ENCODE measurements around the gene LDLRAD4.

The LDLRAD4 gene

GRCh38 chr18:13300796-13301195 lies 82.2 kb downstream of the LDLRAD4 start:
- in situ Hi-C loops (cut with MboI; ENCODE audit: low sequenced_read_pairs), result no loop called here

DNA sequence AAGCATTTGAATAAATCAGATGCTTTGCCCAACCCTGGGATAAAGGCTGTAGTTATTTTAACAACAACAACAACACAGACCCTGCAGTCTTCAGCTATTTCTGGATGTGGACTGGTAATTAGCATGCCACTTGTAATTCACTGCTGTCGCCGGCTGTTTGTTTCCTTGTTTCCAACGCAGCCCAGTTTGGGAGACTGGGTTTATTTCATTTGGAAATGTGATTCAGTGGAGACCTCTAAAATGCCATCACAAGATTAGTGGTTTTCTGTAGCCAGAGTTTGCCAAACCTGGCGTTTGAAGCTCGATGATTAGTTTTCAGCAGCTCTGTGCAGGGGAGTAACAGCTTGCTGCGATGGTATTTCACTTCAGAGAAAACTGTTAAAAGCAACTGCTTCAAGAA lies 83.5 kb downstream of the LDLRAD4 start:
- in situ Hi-C loops (cut with MboI; ENCODE audit: low sequenced_read_pairs), result no loop called here

DNA sequence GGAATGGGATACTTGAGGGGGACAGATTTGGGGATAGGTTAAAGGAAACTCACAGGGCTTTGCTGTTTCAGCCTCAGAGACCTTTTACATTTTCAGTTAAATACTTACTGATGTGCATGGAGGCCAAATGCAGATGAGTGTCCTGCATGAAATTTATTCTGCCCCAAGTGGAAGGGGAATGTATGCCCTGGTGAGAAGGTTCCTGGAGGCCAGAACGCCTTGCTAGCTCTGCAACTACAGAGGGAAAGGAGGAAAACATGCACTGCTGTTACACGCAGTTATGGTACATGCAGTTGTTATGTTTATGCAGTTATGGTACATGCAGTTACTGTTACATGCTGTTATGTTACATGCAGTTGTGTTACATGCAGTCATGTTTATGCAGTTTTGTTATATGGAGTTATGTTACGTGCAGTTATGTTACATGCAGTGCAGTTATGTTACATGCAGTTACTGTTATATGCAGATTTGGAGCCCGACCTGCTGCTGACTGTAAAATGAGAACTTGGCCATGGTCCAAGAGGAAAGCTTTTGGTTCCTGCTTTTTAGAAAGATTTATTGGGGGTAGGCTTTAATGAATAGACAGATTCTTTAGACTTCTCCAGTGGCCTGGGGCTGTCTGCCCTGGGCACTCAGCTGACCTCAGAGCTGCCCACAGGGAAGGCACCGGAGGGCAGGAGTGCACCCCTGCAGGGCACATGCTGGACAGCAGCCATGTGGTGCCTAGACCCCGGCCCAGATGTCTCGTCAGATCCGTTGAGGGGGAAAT lies 84.1 kb downstream of the LDLRAD4 start:
- in situ Hi-C loops (cut with MboI; ENCODE audit: low sequenced_read_pairs), result no loop called here

DNA sequence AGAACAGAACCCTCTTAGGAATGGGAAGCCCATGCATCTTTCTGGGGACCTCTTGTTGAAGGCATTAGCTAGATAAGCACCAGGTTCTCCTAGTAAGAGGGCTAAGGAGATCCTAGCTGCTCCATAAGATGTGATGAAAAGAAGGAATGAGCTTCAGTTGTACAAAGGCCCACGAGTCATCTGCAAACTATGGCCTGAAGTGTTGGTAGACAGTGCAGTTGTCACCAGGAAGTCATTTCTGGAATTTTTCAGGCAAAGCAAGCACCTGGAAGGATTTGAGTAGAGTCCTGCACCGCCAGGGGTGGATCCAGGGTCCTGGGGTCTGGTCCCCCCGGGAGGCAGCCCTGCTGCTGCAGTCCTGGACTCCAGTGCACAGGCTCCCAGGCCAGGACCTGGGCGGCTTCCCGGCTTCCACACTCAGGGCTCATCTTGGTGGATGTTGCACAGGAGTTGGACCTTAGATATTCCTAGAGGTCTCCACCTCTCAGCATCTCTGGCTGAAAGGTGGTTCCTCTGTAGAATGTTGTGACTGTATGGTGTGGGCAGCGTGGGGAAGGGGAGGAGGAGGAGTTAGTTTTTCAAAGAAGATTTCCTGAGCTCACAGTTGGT lies 85.3 kb downstream of the LDLRAD4 start:
- in situ Hi-C loops (cut with MboI; ENCODE audit: low sequenced_read_pairs), result no loop called here

DNA sequence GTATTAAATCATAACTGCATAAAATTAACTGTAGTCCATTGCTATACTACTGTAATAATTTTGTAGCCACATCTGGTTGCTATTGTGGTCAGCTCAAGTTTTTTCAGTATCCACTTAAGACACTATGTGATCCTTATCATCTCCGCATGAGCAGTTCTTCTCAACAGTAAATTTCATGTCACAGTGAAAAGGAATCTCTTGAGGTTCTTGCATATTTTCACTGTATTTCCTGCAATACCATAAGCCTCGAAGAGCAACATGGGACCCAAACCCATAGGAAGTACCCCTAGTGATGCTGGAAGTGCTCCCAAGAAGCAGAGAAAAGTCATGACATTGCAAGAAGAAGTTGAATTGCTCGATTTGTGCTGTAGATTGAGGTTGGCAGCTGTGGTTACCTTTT lies 86.7 kb downstream of the LDLRAD4 start:
- in situ Hi-C loops (cut with MboI; ENCODE audit: low sequenced_read_pairs), result no loop called here

DNA sequence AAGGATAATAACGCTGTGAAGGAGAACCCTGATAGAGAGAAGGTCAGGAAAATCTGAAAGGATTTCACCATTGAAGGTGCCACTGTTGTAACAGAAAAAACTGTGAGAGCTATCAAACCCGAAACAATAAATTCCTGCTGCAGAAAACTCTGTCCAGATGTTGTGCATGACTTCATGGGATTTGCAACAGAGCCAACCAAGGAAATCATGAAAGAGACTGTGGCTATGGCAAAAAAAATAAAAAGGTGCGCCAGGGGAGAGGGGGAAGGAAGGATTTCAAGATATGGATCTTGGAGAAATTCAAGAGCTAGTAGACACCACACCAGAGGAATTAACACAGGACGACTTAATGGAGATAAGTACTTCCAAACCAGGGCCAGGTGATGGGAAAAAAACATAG lies 88.0 kb downstream of the LDLRAD4 start:
- in situ Hi-C loops (cut with MboI; ENCODE audit: low sequenced_read_pairs), result no loop called here

GRCh38 chr18:13308369-13308768 lies 89.8 kb downstream of the LDLRAD4 start:
- in situ Hi-C loops (cut with MboI; ENCODE audit: low sequenced_read_pairs), result no loop called here

- in situ Hi-C loops (cut with MboI; ENCODE audit: low sequenced_read_pairs), result no loop called here
Observed at GRCh38 chr18:13309031-13309747, 90.6 kb downstream of the LDLRAD4 start.

DNA sequence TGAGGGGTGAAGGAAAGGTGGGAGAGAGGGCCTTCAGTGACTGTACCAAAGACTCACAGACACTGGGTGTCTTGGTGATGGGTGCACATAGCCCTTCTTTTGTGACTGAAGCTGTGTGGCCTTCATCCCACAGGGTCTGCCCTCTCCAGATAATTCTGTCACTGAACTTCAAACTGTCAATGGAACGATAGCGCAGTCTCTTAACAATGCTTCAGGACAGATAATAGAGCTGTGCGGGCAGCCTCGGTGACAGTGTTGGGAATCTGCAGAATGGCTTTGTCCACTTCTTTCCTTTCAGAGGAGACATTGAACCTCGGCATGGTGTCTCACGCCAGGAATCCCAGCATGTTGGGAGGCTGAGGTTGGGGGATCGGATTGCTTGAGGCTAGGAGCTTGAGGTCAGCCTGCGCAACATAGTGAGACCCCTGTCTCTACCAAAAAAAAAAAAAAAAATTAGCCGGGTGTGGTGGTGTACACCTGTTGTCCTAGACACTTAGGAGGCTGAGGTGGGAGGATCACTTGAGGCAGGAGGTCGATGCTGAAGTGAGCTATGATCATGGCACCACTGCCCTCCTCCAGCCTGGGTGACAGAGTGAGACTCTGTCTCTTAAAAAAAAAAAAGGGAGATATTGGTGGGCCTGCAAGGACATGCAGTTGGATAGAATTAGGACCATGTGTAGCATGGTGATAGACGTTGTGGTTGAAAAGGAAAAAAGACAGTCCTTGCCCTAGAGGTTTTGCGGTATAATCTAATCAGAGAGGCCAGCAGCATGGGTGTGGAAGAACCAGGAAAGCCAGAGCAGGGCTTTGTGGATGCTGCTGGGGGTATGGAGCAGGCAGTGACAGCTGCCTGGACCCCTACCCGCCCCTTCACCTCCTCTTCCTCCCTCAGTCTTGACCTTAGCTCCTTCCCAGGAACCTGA lies 91.4 kb downstream of the LDLRAD4 start:
- in situ Hi-C loops (cut with MboI; ENCODE audit: low sequenced_read_pairs), result no loop called here

- in situ Hi-C loops (cut with MboI; ENCODE audit: low sequenced_read_pairs), result no loop called here
Observed at GRCh38 chr18:13311193-13311592, 92.6 kb downstream of the LDLRAD4 start.

- in situ Hi-C loops (cut with MboI; ENCODE audit: low sequenced_read_pairs), result no loop called here
Observed at GRCh38 chr18:13312515-13312914, 94.0 kb downstream of the LDLRAD4 start.

DNA sequence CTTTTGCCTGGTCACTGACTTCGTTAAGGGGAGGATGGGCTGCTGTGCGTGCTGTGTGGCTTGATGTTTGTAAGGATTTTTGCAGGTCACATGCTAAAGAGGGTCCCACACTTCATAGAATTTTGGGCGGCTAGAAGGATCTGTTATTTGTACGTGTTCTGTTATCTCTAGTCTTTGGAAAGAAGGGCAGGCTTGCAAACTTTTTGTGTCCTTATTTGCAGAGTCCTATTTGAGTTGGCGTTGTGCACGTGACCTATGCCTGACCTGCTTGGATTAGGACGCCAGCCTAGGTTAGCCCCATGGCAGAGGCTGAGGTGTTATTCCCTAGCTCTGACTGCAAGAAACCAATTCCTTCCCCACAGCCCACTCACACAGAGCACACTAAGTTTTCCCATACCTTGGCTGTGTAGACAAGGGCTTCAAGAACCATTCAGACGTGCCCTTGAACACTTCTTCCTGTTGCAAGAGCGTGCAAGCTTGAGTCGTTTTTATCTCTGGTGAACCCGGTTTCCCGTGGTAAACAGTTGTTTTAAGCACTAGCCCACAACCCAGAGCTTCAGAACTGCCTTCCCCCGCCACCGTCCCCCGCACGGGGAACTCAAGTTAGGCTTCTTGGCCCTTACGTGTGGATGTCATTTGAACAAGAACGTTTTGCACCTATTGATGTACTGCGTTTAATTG lies 94.6 kb downstream of the LDLRAD4 start:
- in situ Hi-C loops (cut with MboI; ENCODE audit: low sequenced_read_pairs), result no loop called here

- in situ Hi-C loops (cut with MboI; ENCODE audit: low sequenced_read_pairs), result no loop called here
Observed at GRCh38 chr18:13315000-13315399, 96.4 kb downstream of the LDLRAD4 start.

- in situ Hi-C loops (cut with MboI; ENCODE audit: low sequenced_read_pairs), result no loop called here
Observed at GRCh38 chr18:13316063-13316462, 97.5 kb downstream of the LDLRAD4 start.

DNA sequence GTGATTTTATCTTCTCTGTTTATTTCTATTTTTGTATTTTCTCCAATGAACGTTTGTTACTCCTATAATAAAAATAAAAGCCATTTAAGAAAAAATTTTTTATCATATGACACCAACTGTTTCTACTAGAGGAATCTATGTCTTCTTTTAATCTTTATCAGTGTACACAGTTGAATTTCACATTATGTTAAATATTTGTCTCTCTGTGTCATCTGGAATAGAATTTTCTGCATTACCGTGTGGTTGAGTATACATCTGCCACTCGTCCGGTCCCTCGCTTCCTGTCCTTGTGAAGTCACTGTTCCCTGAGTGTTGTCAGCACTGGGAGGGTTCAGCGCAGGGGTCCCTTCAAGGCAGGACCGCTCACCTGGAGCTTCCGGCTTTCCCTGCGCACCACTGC lies 99.2 kb downstream of the LDLRAD4 start:
- in situ Hi-C loops (cut with MboI; ENCODE audit: low sequenced_read_pairs), result no loop called here

- in situ Hi-C loops (cut with MboI; ENCODE audit: low sequenced_read_pairs), result no loop called here
Observed at GRCh38 chr18:13318731-13319501, 100.4 kb downstream of the LDLRAD4 start.

DNA sequence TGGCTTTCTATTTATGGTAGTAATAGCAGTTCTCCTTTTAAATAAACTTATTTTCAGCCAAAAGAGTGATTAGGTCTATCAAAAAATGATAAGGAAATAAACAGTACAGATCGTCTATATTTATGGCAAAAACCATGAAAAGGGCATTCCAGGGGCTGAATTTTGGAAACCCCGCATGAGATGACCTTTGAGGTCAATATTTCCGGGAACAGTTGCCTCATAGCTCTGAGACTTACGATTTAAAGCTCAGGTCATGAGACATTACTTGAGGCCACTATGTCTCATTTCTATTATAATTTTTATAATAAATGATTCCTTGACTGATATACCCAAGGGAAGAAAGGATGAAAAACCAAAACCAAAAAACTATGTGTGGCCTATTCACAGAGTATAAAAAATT lies 101.1 kb downstream of the LDLRAD4 start:
- in situ Hi-C loops (cut with MboI; ENCODE audit: low sequenced_read_pairs), result no loop called here

GRCh38 chr18:13320096-13320495 lies 101.5 kb downstream of the LDLRAD4 start:
- in situ Hi-C loops (cut with MboI; ENCODE audit: low sequenced_read_pairs), result no loop called here

DNA sequence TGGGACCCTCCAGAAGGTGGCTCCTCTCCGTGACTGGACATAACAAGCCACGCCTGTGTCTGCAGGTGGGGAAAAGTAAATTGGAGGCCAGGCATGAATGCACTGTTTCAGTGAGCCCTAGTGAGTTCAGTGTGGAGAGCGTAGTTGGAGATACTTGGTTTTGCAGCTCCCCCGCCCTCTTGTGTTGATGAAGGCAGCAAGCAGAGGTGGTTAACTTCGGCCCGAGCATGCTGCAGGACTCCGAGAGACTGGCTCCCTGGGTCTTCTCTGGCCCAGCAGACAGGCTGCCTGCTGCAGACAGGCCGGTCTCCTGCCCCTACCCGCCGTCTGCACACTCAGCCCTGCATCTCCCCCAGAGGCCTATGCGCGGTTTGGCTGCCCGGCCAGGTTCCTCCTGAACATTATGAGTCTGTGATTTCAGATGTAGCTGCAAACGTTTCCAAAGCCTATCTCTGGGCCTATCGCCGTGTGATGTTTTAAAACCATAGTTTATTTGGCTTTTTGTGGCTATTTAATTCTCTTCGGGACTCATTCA lies 102.4 kb downstream of the LDLRAD4 start:
- in situ Hi-C loops (cut with MboI; ENCODE audit: low sequenced_read_pairs), result no loop called here

All from HL-60/S4 (cell line).